Skin of body (tissue), 2 donors: ENCODE results near the gene PKD1. TPM values are rescaled to one million over a fixed set of nuclear protein-coding genes. Genes with fewer than 3 reads are reported as not detected.
"Not testable (repeated sequence)": the region's sequence is repeated elsewhere in the genome, so short reads cannot be mapped to it uniquely, and the experiment has no call there.

ENCODE experiments used
- DNase-seq: peaks from one replicate; lab custom pipeline; 2025; lab: John Stamatoyannopoulos, UW
- total RNA-seq: library from RNA; depleted of rRNA; stranded (reverse); fragments of >200 nt; gene quantifications from one replicate; pipeline ENCODE4 v1.2.3, GENCODE V29; 2014

The PKD1 gene
- total RNA-seq, 1 donor from 2014 or later: 76.2 TPM

GRCh38 chr16:2125609-2126008 lies 10.1 kb downstream of the PKD1 start:
- DNase-seq: not testable (repeated sequence)

- DNase-seq: peak; percentile 76
Measured at GRCh38 chr16:2124694-2125444, 10.8 kb downstream of the PKD1 start.

GRCh38 chr16:2124377-2124693 lies 11.4 kb downstream of the PKD1 start:
- not testable (repeated sequence) for DNase-seq

GRCh38 chr16:2123706-2124376 lies 11.9 kb downstream of the PKD1 start:
- DNase-seq: not testable (repeated sequence)

GRCh38 chr16:2122934-2123683 lies 12.6 kb downstream of the PKD1 start:
- not testable (repeated sequence) for DNase-seq

- DNase-seq: no peak
Measured at GRCh38 chr16:2122429-2122828, 13.3 kb downstream of the PKD1 start.

GRCh38 chr16:2121853-2122252 lies 13.8 kb downstream of the PKD1 start:
- no peak for DNase-seq

- not testable (repeated sequence) for DNase-seq
Measured at GRCh38 chr16:2121325-2121724, 14.4 kb downstream of the PKD1 start.

GRCh38 chr16:2117960-2118722 lies 17.6 kb downstream of the PKD1 start:
- DNase-seq: not testable (repeated sequence)

GRCh38 chr16:2117341-2117740 lies 18.4 kb downstream of the PKD1 start:
- DNase-seq: not testable (repeated sequence)

GRCh38 chr16:2116428-2116827 lies 19.3 kb downstream of the PKD1 start:
- not testable (repeated sequence) for DNase-seq

- DNase-seq: no peak
Measured at GRCh38 chr16:2115591-2115973, 20.1 kb downstream of the PKD1 start.

GRCh38 chr16:2114885-2115590 lies 20.7 kb downstream of the PKD1 start:
- DNase-seq: not testable (repeated sequence)

GRCh38 chr16:2114225-2114624 lies 21.5 kb downstream of the PKD1 start:
- DNase-seq: not testable (repeated sequence)

- not testable (repeated sequence) for DNase-seq
Measured at GRCh38 chr16:2112539-2113106, 23.1 kb downstream of the PKD1 start.

- not testable (repeated sequence) for DNase-seq
Measured at GRCh38 chr16:2111412-2112335, 24.0 kb downstream of the PKD1 start.

GRCh38 chr16:2111009-2111353 lies 24.7 kb downstream of the PKD1 start:
- DNase-seq: not testable (repeated sequence)

- DNase-seq: not testable (repeated sequence)
Measured at GRCh38 chr16:2110332-2111008, 25.2 kb downstream of the PKD1 start.

GRCh38 chr16:2109872-2110271 lies 25.8 kb downstream of the PKD1 start:
- DNase-seq: not testable (repeated sequence)
